ENCODE measurements around the gene WNK3. TPM values are rescaled to one million over a fixed set of nuclear protein-coding genes. Genes with fewer than 3 reads are reported as not detected.

WNK3 gene
- total RNA-seq, 1 experiment from 2014 or later = not detected

DNA sequence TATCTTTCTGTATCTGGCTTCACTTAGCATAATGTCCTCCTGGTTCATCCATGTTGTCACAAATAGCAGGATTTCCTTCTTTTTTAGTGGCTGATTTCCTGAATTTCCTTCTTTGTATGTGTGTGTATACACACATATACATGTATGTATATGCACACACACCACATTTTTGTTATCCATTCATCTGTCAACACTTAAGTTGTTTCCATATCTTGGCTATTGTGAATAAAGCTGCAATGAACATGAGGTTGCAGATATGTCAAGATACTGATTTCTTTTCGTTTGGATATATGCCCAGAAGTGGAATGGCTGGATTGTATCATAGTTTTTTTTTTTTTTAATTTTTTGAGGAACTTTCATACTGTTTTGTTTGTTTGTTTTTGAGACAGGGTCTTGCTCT lies 76.2 kb downstream of the WNK3 start:
- POLR2A ChIA-PET = no interaction called here
- CTCF ChIA-PET = no interaction called here
- Histone ChIP-seq H3K9me3 (no peaks in the 10 kb centered on the region), H3K4me1 (no peaks in the 10 kb centered on the region), H3K4me3 (ENCODE audit: low read depth, low read length) (no peak overlapping the region), H3K27me3 (replicated peaks; ENCODE audit: control insufficient read depth, insufficient read depth, low read length) (no peaks in the 10 kb centered on the region), H3K36me3 (ENCODE audit: control insufficient read depth, insufficient read depth, low read length) (no peaks in the 10 kb centered on the region)
- H3K27me3 Mint-ChIP-seq (ENCODE audit: insufficient read depth, unreplicated experiment) = no peaks in the 10 kb centered on the region
- no peak for DNase-seq
- no TSS peak for BruUV-seq (replicated peaks)
- H3K36me3 Mint-ChIP-seq (ENCODE audit: insufficient read depth, unreplicated experiment) = no peaks in the 10 kb centered on the region
- no peaks in the 10 kb centered on the region for H3K4me1 Mint-ChIP-seq (ENCODE audit: low read depth, unreplicated experiment)
- H3K9me3 Mint-ChIP-seq (ENCODE audit: unreplicated experiment) = no peaks in the 10 kb centered on the region
- TF ChIP-seq CTCF (IDR thresholded peaks at IDR 0.05; ENCODE audit: insufficient read depth in 1 of 2, low read depth in 1 of 2, low read length in 1 of 2, severe bottlenecking in 1 of 2, unreplicated experiment in 1 of 2) = no peak
- H3K4me3 Mint-ChIP-seq (ENCODE audit: unreplicated experiment) = no peak overlapping the region
- intact Hi-C loops (cut with micrococcal nuclease; ENCODE audit: unreplicated experiment) = no loop called here
- no peak overlapping the region for H3K27ac Mint-ChIP-seq (ENCODE audit: unreplicated experiment)

DNA sequence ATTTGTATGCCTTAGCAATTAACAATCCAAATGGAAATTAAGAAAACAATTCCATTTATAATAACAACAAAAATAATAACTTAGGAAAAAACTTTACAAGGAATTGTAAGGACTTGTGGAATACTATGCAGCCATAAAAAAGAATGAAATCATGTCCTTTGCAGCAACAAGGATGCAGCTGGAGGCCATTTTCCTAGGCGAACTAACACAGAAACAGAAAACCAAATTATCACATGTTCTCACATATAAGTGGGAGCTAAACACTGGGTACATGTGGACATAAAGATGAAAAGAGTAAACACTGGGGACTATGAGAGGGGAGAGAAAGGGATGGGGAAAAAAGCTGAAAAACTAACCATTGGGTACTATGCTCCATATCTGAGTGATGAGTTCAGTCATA lies 77.4 kb downstream of the WNK3 start:
- no TSS peak for BruUV-seq (replicated peaks)
- H3K4me3 ChIP-seq (ENCODE audit: low read depth, low read length) = no peak overlapping the region
- no peaks in the 10 kb centered on the region for H3K36me3 Mint-ChIP-seq (ENCODE audit: insufficient read depth, unreplicated experiment)
- no peaks in the 10 kb centered on the region for H3K4me1 Mint-ChIP-seq (ENCODE audit: low read depth, unreplicated experiment)
- no peak for DNase-seq
- H3K27me3 ChIP-seq (replicated peaks; ENCODE audit: control insufficient read depth, insufficient read depth, low read length) = no peaks in the 10 kb centered on the region
- no peaks in the 10 kb centered on the region for H3K36me3 ChIP-seq (ENCODE audit: control insufficient read depth, insufficient read depth, low read length)
- H3K4me3 Mint-ChIP-seq (ENCODE audit: unreplicated experiment) = no peak overlapping the region
- H3K9me3 Mint-ChIP-seq (ENCODE audit: unreplicated experiment) = no peaks in the 10 kb centered on the region
- intact Hi-C loops (cut with micrococcal nuclease; ENCODE audit: unreplicated experiment) = no loop called here
- TF ChIP-seq CTCF (IDR thresholded peaks at IDR 0.05; ENCODE audit: insufficient read depth in 1 of 2, low read depth in 1 of 2, low read length in 1 of 2, severe bottlenecking in 1 of 2, unreplicated experiment in 1 of 2) = no peak
- POLR2A ChIA-PET = no interaction called here
- no peaks in the 10 kb centered on the region for H3K4me1 ChIP-seq
- H3K27me3 Mint-ChIP-seq (ENCODE audit: insufficient read depth, unreplicated experiment) = no peaks in the 10 kb centered on the region
- CTCF ChIA-PET = no interaction called here
- H3K27ac Mint-ChIP-seq (ENCODE audit: unreplicated experiment) = no peak overlapping the region
- no peaks in the 10 kb centered on the region for H3K9me3 ChIP-seq

GRCh38 chrX:54271664-54272063 lies 86.2 kb downstream of the WNK3 start:
- POLR2A ChIA-PET = no interaction called here
- intact Hi-C loops (cut with micrococcal nuclease; ENCODE audit: unreplicated experiment) = no loop called here
- no peaks in the 10 kb centered on the region for H3K9me3 Mint-ChIP-seq (ENCODE audit: unreplicated experiment)
- BruUV-seq (replicated peaks) = no TSS peak
- Histone ChIP-seq H3K4me1 (no peaks in the 10 kb centered on the region), H3K36me3 (ENCODE audit: control insufficient read depth, insufficient read depth, low read length) (no peaks in the 10 kb centered on the region), H3K27me3 (replicated peaks; ENCODE audit: control insufficient read depth, insufficient read depth, low read length) (no peaks in the 10 kb centered on the region), H3K4me3 (ENCODE audit: low read depth, low read length) (no peak overlapping the region), H3K9me3 (no peaks in the 10 kb centered on the region)
- no peak overlapping the region for H3K27ac Mint-ChIP-seq (ENCODE audit: unreplicated experiment)
- peaks cover 2% of the 10 kb centered on the region for H3K27me3 Mint-ChIP-seq (ENCODE audit: insufficient read depth, unreplicated experiment)
- no peak overlapping the region for H3K4me3 Mint-ChIP-seq (ENCODE audit: unreplicated experiment)
- H3K4me1 Mint-ChIP-seq (ENCODE audit: low read depth, unreplicated experiment) = no peaks in the 10 kb centered on the region
- TF ChIP-seq CTCF (IDR thresholded peaks at IDR 0.05; ENCODE audit: insufficient read depth in 1 of 2, low read depth in 1 of 2, low read length in 1 of 2, severe bottlenecking in 1 of 2, unreplicated experiment in 1 of 2) = no peak
- DNase-seq = no peak
- H3K36me3 Mint-ChIP-seq (ENCODE audit: insufficient read depth, unreplicated experiment) = no peaks in the 10 kb centered on the region
- CTCF ChIA-PET = no interaction called here
